Measurements from ENCODE around the gene HERC2. TPM values are rescaled to one million over a fixed set of nuclear protein-coding genes. Genes with fewer than 3 reads are reported as not detected.
A peak's percentile ranks its signal among the peaks of the same experiment; 100 is the strongest.
"Not testable (repeated sequence)": the region's sequence is repeated elsewhere in the genome, so short reads cannot be mapped to it uniquely, and the experiment has no call there.

The HERC2 gene
- total and polyA plus RNA-seq, 5 donors from 2014 or later: 8.2 to 69.0 (median 10.4) TPM

- Mint-ChIP-seq H3K36me3 (peaks cover 25% of the 10 kb centered on the region), H3K9me3 (peaks cover 0 to 13% (median 3%) of the 10 kb centered on the region in 7 donors)
- not testable (repeated sequence) for H3K27ac Mint-ChIP-seq; H3K9me3 ChIP-seq (ENCODE audit: control insufficient read depth in 2 of 2, low read length in 2 of 2); H3K4me1 ChIP-seq (ENCODE audit: control insufficient read depth, insufficient read depth, low read length, poor library complexity, severe bottlenecking); H3K4me1 Mint-ChIP-seq; H3K27me3 Mint-ChIP-seq; ATAC-seq (ENCODE audit: low read depth in 2 of 2); H3K4me3 Mint-ChIP-seq; H3K4me3 ChIP-seq (ENCODE audit: low read depth, low read length); H3K27ac ChIP-seq (ENCODE audit: insufficient read depth, low read length, poor library complexity, severe bottlenecking); H3K27me3 ChIP-seq (ENCODE audit: control insufficient read depth, insufficient read depth, low read length); DNase-seq
- peaks cover 16% of the 10 kb centered on the region for H3K36me3 ChIP-seq (ENCODE audit: control insufficient read depth, insufficient read depth, low read length)
Measured at GRCh38 chr15:28310454-28310853, 11.5 kb downstream of the HERC2 start.

- not testable (repeated sequence) for H3K4me1 ChIP-seq (ENCODE audit: control insufficient read depth, insufficient read depth, low read length, poor library complexity, severe bottlenecking); H3K4me1 Mint-ChIP-seq; H3K27me3 Mint-ChIP-seq; H3K27ac ChIP-seq (ENCODE audit: insufficient read depth, low read length, poor library complexity, severe bottlenecking); H3K9me3 ChIP-seq (ENCODE audit: control insufficient read depth in 2 of 2, low read length in 2 of 2); DNase-seq; ATAC-seq (ENCODE audit: low read depth in 2 of 2); H3K4me3 ChIP-seq (ENCODE audit: low read depth, low read length); H3K27me3 ChIP-seq (ENCODE audit: control insufficient read depth, insufficient read depth, low read length); H3K4me3 Mint-ChIP-seq; H3K27ac Mint-ChIP-seq
- Mint-ChIP-seq H3K9me3 (peaks cover 0 to 13% (median 3%) of the 10 kb centered on the region in 7 donors), H3K36me3 (peaks cover 12% of the 10 kb centered on the region)
- peaks cover 10% of the 10 kb centered on the region for H3K36me3 ChIP-seq (ENCODE audit: control insufficient read depth, insufficient read depth, low read length)
Measured at GRCh38 chr15:28308718-28309117, 13.3 kb downstream of the HERC2 start.

- not testable (repeated sequence) for H3K27me3 Mint-ChIP-seq; H3K27me3 ChIP-seq (ENCODE audit: control insufficient read depth, insufficient read depth, low read length); H3K36me3 Mint-ChIP-seq; H3K4me3 ChIP-seq (ENCODE audit: low read depth, low read length); H3K9me3 ChIP-seq (ENCODE audit: control insufficient read depth in 2 of 2, low read length in 2 of 2); H3K4me1 ChIP-seq (ENCODE audit: control insufficient read depth, insufficient read depth, low read length, poor library complexity, severe bottlenecking); H3K4me1 Mint-ChIP-seq; H3K36me3 ChIP-seq (ENCODE audit: control insufficient read depth, insufficient read depth, low read length); H3K27ac ChIP-seq (ENCODE audit: insufficient read depth, low read length, poor library complexity, severe bottlenecking); ATAC-seq (ENCODE audit: low read depth in 2 of 2); H3K27ac Mint-ChIP-seq; H3K4me3 Mint-ChIP-seq; DNase-seq
- peaks cover 0 to 15% (median 5%) of the 10 kb centered on the region in 7 donors for H3K9me3 Mint-ChIP-seq
Measured at GRCh38 chr15:28305700-28306099, 16.3 kb downstream of the HERC2 start.

- not testable (repeated sequence) for H3K27me3 ChIP-seq (ENCODE audit: control insufficient read depth, insufficient read depth, low read length); H3K27me3 Mint-ChIP-seq; DNase-seq; H3K9me3 Mint-ChIP-seq; H3K4me1 Mint-ChIP-seq; H3K36me3 ChIP-seq (ENCODE audit: control insufficient read depth, insufficient read depth, low read length); H3K4me3 Mint-ChIP-seq; H3K27ac Mint-ChIP-seq; H3K4me3 ChIP-seq (ENCODE audit: low read depth, low read length); H3K27ac ChIP-seq (ENCODE audit: insufficient read depth, low read length, poor library complexity, severe bottlenecking); H3K9me3 ChIP-seq (ENCODE audit: control insufficient read depth in 2 of 2, low read length in 2 of 2); ATAC-seq (ENCODE audit: low read depth in 2 of 2); H3K4me1 ChIP-seq (ENCODE audit: control insufficient read depth, insufficient read depth, low read length, poor library complexity, severe bottlenecking)
- H3K36me3 Mint-ChIP-seq: peaks cover 15% of the 10 kb centered on the region
Measured at GRCh38 chr15:28297434-28297833, 24.5 kb downstream of the HERC2 start.

- not testable (repeated sequence) for H3K27me3 ChIP-seq (ENCODE audit: control insufficient read depth, insufficient read depth, low read length); H3K9me3 Mint-ChIP-seq; H3K27ac Mint-ChIP-seq; ATAC-seq (ENCODE audit: low read depth in 2 of 2); H3K27ac ChIP-seq (ENCODE audit: insufficient read depth, low read length, poor library complexity, severe bottlenecking); H3K4me1 Mint-ChIP-seq; H3K4me1 ChIP-seq (ENCODE audit: control insufficient read depth, insufficient read depth, low read length, poor library complexity, severe bottlenecking); H3K27me3 Mint-ChIP-seq; H3K36me3 ChIP-seq (ENCODE audit: control insufficient read depth, insufficient read depth, low read length); H3K4me3 Mint-ChIP-seq; H3K4me3 ChIP-seq (ENCODE audit: low read depth, low read length); H3K9me3 ChIP-seq (ENCODE audit: control insufficient read depth in 2 of 2, low read length in 2 of 2)
- DNase-seq: peak in 1 of 3 donors; percentile 52
- H3K36me3 Mint-ChIP-seq: peaks cover 20% of the 10 kb centered on the region
Measured at GRCh38 chr15:28296814-28297213, 25.2 kb downstream of the HERC2 start.

- not testable (repeated sequence) for H3K27ac ChIP-seq (ENCODE audit: insufficient read depth, low read length, poor library complexity, severe bottlenecking); DNase-seq; H3K4me3 ChIP-seq (ENCODE audit: low read depth, low read length); H3K4me1 ChIP-seq (ENCODE audit: control insufficient read depth, insufficient read depth, low read length, poor library complexity, severe bottlenecking); H3K9me3 Mint-ChIP-seq; H3K9me3 ChIP-seq (ENCODE audit: control insufficient read depth in 2 of 2, low read length in 2 of 2); ATAC-seq (ENCODE audit: low read depth in 2 of 2); H3K4me3 Mint-ChIP-seq; H3K27me3 ChIP-seq (ENCODE audit: control insufficient read depth, insufficient read depth, low read length); H3K27me3 Mint-ChIP-seq; H3K4me1 Mint-ChIP-seq
- Mint-ChIP-seq H3K27ac (peak overlapping the region in 1 of 3 donors; percentile 66), H3K36me3 (peaks cover 31% of the 10 kb centered on the region)
- H3K36me3 ChIP-seq (ENCODE audit: control insufficient read depth, insufficient read depth, low read length): peaks cover 11% of the 10 kb centered on the region
Measured at GRCh38 chr15:28295009-28295563, 26.9 kb downstream of the HERC2 start.

- H3K27ac Mint-ChIP-seq; H3K4me3 ChIP-seq (ENCODE audit: low read depth, low read length); H3K27me3 ChIP-seq (ENCODE audit: control insufficient read depth, insufficient read depth, low read length); H3K4me3 Mint-ChIP-seq; H3K27ac ChIP-seq (ENCODE audit: insufficient read depth, low read length, poor library complexity, severe bottlenecking); H3K4me1 Mint-ChIP-seq; H3K9me3 ChIP-seq (ENCODE audit: control insufficient read depth in 2 of 2, low read length in 2 of 2); DNase-seq; H3K4me1 ChIP-seq (ENCODE audit: control insufficient read depth, insufficient read depth, low read length, poor library complexity, severe bottlenecking); ATAC-seq (ENCODE audit: low read depth in 2 of 2); H3K27me3 Mint-ChIP-seq: not testable (repeated sequence)
- peaks cover 36% of the 10 kb centered on the region for H3K36me3 Mint-ChIP-seq
- peaks cover 0 to 11% (median 0%) of the 10 kb centered on the region in 7 donors for H3K9me3 Mint-ChIP-seq
- H3K36me3 ChIP-seq (ENCODE audit: control insufficient read depth, insufficient read depth, low read length): peaks cover 16% of the 10 kb centered on the region
Measured at GRCh38 chr15:28294560-28294959, 27.4 kb downstream of the HERC2 start.

- Histone ChIP-seq H3K9me3 (ENCODE audit: control insufficient read depth in 2 of 2, low read length in 2 of 2) (no peaks in the 10 kb centered on the region), H3K4me3 (ENCODE audit: low read depth, low read length) (no peak overlapping the region), H3K27ac (ENCODE audit: insufficient read depth, low read length, poor library complexity, severe bottlenecking) (no peak overlapping the region), H3K27me3 (ENCODE audit: control insufficient read depth, insufficient read depth, low read length) (no peaks in the 10 kb centered on the region), H3K4me1 (ENCODE audit: control insufficient read depth, insufficient read depth, low read length, poor library complexity, severe bottlenecking) (no peaks in the 10 kb centered on the region), H3K36me3 (ENCODE audit: control insufficient read depth, insufficient read depth, low read length) (peaks cover 21% of the 10 kb centered on the region)
- Mint-ChIP-seq H3K27me3 (no peaks in the 10 kb centered on the region), H3K9me3 (peaks cover 0 to 11% (median 0%) of the 10 kb centered on the region in 7 donors), H3K36me3 (peaks cover 46% of the 10 kb centered on the region), H3K27ac (peak overlapping the region in 1 of 3 donors; percentile 1), H3K4me3 (no peak overlapping the region), H3K4me1 (peaks cover 17 to 23% (median 20%) of the 10 kb centered on the region in 4 donors)
- ATAC-seq (ENCODE audit: low read depth in 2 of 2): no peak
- DNase-seq: no peak
Measured at GRCh38 chr15:28289694-28290463, 32.1 kb downstream of the HERC2 start.

All from CD4-positive, CD25-positive, alpha-beta regulatory T cell (primary cell).